Neuronal stem cell (in vitro differentiated cells): ENCODE data around the gene TMEM88.

Experiments
- DNase-seq: peaks from one replicate; pipeline ENCODE4 v3.0.0-alpha.2; 2013; ENCODE audit warnings: low spot score
- H2AFZ ChIP-seq: one replicate; pipeline ENCODE4 v1.6.1; 2013; ENCODE audit warnings: mild to moderate bottlenecking, low read length, inconsistent platforms
- H2AK5ac ChIP-seq: 2 replicates; pipeline ENCODE4 v1.6.1; 2013; ENCODE audit warnings: low read depth, mild to moderate bottlenecking, inconsistent platforms, low read length, moderate library complexity, mixed read lengths
- H2BK120ac ChIP-seq: 2 replicates; pipeline ENCODE4 v1.6.1; 2013; ENCODE audit warnings: low read depth, mild to moderate bottlenecking, inconsistent platforms, low read length, moderate library complexity, mixed read lengths
- H2BK12ac ChIP-seq: one replicate; pipeline ENCODE4 v1.6.1; 2013; ENCODE audit warnings: low read length, inconsistent platforms
- H2BK15ac ChIP-seq: 2 replicates; pipeline ENCODE4 v1.6.1; 2013; ENCODE audit warnings: mild to moderate bottlenecking, low read length, inconsistent platforms, mixed read lengths
- H2BK5ac ChIP-seq: one replicate; pipeline ENCODE4 v1.6.1; 2013; ENCODE audit warnings: inconsistent platforms, mild to moderate bottlenecking, low read length, moderate library complexity
- H3K14ac ChIP-seq: one replicate; pipeline ENCODE4 v1.6.1; 2013; ENCODE audit warnings: low read length, inconsistent platforms
- H3K18ac ChIP-seq: 2 replicates; pipeline ENCODE4 v1.6.1; 2013; ENCODE audit warnings: low read length, inconsistent platforms
- H3K23ac ChIP-seq: 2 replicates; pipeline ENCODE4 v1.6.1; 2013; ENCODE audit warnings: low read depth, mild to moderate bottlenecking, mixed read lengths, low read length, inconsistent platforms; ENCODE audit not compliant: poor library complexity
- H3K27ac ChIP-seq: replicated peaks from 3 replicates; pipeline ENCODE4 v1.5.1; 2013; ENCODE audit warnings: low read length, inconsistent platforms
- H3K27me3 ChIP-seq, 3 experiments: 2 replicates each; pipeline ENCODE4 v1.6.1; 2013; ENCODE audit warnings: low read length in 3 of 3, mild to moderate bottlenecking in 2 of 3, inconsistent platforms in 1 of 3, low read depth in 1 of 3, mixed read lengths in 1 of 3, moderate library complexity in 1 of 3; ENCODE audit not compliant: control insufficient read depth in 3 of 3, insufficient read depth in 3 of 3
- H3K36me3 ChIP-seq, 2 donors: replicated peaks in 1 of 2; 2 replicates each; pipeline ENCODE4 v1.6.1; 2013; ENCODE audit warnings: low read length in 2 of 2; ENCODE audit not compliant: control insufficient read depth in 2 of 2, insufficient read depth in 2 of 2
- H3K4ac ChIP-seq: 2 replicates; pipeline ENCODE4 v1.6.1; 2013; ENCODE audit warnings: inconsistent platforms, mild to moderate bottlenecking, low read length, moderate library complexity
- H3K4me1 ChIP-seq, 2 donors: 1 replicate in 1 of 2; 2 replicates in 1 of 2; pipeline ENCODE4 v1.6.1; 2013; ENCODE audit warnings: low read length in 2 of 2, low read depth in 1 of 2; ENCODE audit not compliant: control insufficient read depth in 2 of 2, insufficient read depth in 1 of 2
- H3K4me2 ChIP-seq: one replicate; pipeline ENCODE4 v1.6.1; 2013; ENCODE audit warnings: mild to moderate bottlenecking, low read length, inconsistent platforms; ENCODE audit not compliant: insufficient read depth, poor library complexity, severe bottlenecking
- H3K4me3 ChIP-seq, 2 donors: 2 replicates each; pipeline ENCODE4 v1.5.1; 2013; ENCODE audit warnings: low read length in 2 of 2, mild to moderate bottlenecking in 2 of 2, inconsistent platforms in 1 of 2, moderate library complexity in 1 of 2
- H3K79me1 ChIP-seq: one replicate; pipeline ENCODE4 v1.6.1; 2013; ENCODE audit warnings: low read depth, mild to moderate bottlenecking, inconsistent platforms, low read length, moderate library complexity
- H3K9ac ChIP-seq: one replicate; pipeline ENCODE4 v1.6.1; 2013; ENCODE audit warnings: mild to moderate bottlenecking, low read depth, low read length, inconsistent platforms; ENCODE audit not compliant: poor library complexity
- H3K9me3 ChIP-seq, 2 donors: replicated peaks in 1 of 2; 2 replicates each; pipeline versions ENCODE3 to v1.6.1; 2013; ENCODE audit warnings: low read length in 2 of 2, mild to moderate bottlenecking in 2 of 2, inconsistent platforms in 1 of 2, low read depth in 1 of 2, mixed read lengths in 1 of 2, moderate library complexity in 1 of 2; ENCODE audit not compliant: control insufficient read depth in 2 of 2, insufficient read depth in 1 of 2
- H4K8ac ChIP-seq: one replicate; pipeline ENCODE4 v1.6.1; 2013; ENCODE audit warnings: low read depth, mild to moderate bottlenecking, inconsistent platforms, low read length, moderate library complexity
- H4K91ac ChIP-seq: one replicate; pipeline ENCODE4 v1.6.1; 2013; ENCODE audit warnings: low read length, low read depth, mild to moderate bottlenecking, inconsistent platforms; ENCODE audit not compliant: poor library complexity
- WGBS, 2 donors: extraction: QIAGEN DNeasy Blood & Tissue Kit; methylation state at CpG; one replicate each; pipeline ENCODE4 v1.1.7; 2013; ENCODE audit warnings: missing lambda C conversion rate in 2 of 2, mixed read lengths in 1 of 2; ENCODE audit not compliant: insufficient read length in 2 of 2, insufficient replicate concordance in 1 of 2; ENCODE audit errors: extremely low coverage in 2 of 2; 5-methylcytosine and 5-hydroxymethylcytosine counted together

Gene TMEM88

GRCh38 chr17:7851438-7852261 lies 3.2 kb upstream of the TMEM88 start:
- peak overlapping the region; percentile 84 for H3K18ac ChIP-seq
- H2AK5ac ChIP-seq, result peak overlapping the region; percentile 89
- H2BK5ac ChIP-seq, result peak overlapping the region; percentile 72
- no peak overlapping the region for H2AFZ ChIP-seq
- H2BK15ac ChIP-seq, result peak overlapping the region; percentile 91
- no peaks in the 10 kb centered on the region for H3K9me3 ChIP-seq
- H3K4me2 ChIP-seq, result peak overlapping the region; percentile 38
- peak overlapping the region; percentile 73 for H3K9ac ChIP-seq
- peak overlapping the region; percentile 47 for H3K4ac ChIP-seq
- no peak overlapping the region for H3K4me3 ChIP-seq
- peak overlapping the region; percentile 87 for H3K23ac ChIP-seq
- peak; percentile 89 for DNase-seq
- peaks cover 15% of the 10 kb centered on the region for H3K79me1 ChIP-seq
- H2BK12ac ChIP-seq, result no peak overlapping the region
- WGBS, 2 donors, result no CpG with 5 or more reads among the region's 60 CpGs
- peaks cover 23 to 25% of the 10 kb centered on the region in 2 donors for H3K4me1 ChIP-seq
- H3K36me3 ChIP-seq, result peaks cover 47 to 75% of the 10 kb centered on the region in 2 donors
- no peak overlapping the region for H2BK120ac ChIP-seq
- H3K27ac ChIP-seq, result no peak overlapping the region
- H4K91ac ChIP-seq, result no peak overlapping the region
- peak overlapping the region; percentile 86 for H4K8ac ChIP-seq
- H3K14ac ChIP-seq, result peak overlapping the region; percentile 17
- peaks cover 0 to 9% (median 0%) of the 10 kb centered on the region in 3 experiments for H3K27me3 ChIP-seq

DNA sequence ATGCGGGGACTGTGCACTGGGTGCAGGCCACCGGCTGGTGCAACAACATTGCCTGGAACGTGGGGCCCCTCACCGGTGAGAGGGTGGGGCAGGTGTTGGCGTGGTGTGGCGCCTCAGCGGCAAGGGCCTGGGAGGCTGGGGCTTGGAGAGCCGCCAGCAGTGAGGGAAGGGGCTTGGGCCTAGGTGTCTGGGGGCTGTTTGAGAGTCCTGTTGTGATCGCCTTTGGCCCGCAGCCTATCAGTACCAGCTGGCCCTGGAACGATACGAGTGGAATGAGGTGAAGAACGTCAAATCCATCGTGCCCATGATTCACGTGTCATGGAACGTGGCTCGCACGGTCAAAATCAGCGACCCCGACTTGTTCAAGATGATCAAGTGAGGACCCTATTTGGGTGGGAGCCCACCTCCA lies 2.6 kb upstream of the TMEM88 start:
- Histone ChIP-seq H3K27ac (no peak overlapping the region), H2BK12ac (no peak overlapping the region), H3K23ac (peak overlapping the region; percentile 77), H3K4ac (no peak overlapping the region), H3K9me3 (no peaks in the 10 kb centered on the region), H3K4me2 (no peak overlapping the region), H3K79me1 (peaks cover 10% of the 10 kb centered on the region), H3K4me3 (no peak overlapping the region), H3K9ac (peak overlapping the region; percentile 57), H2AFZ (no peak overlapping the region), H2BK120ac (no peak overlapping the region), H4K8ac (peak overlapping the region; percentile 86), H3K14ac (no peak overlapping the region), H2BK5ac (peak overlapping the region; percentile 72), H3K18ac (peak overlapping the region; percentile 84), H3K27me3 (peaks cover 0 to 9% (median 0%) of the 10 kb centered on the region in 3 experiments), H4K91ac (no peak overlapping the region), H2AK5ac (peak overlapping the region; percentile 89), H3K4me1 (peaks cover 24 to 28% of the 10 kb centered on the region in 2 donors), H2BK15ac (peak overlapping the region; percentile 91), H3K36me3 (peaks cover 42 to 69% of the 10 kb centered on the region in 2 donors)
- DNase-seq, result no peak
- WGBS, 2 donors, result no CpG with 5 or more reads among the region's 20 CpGs

DNA sequence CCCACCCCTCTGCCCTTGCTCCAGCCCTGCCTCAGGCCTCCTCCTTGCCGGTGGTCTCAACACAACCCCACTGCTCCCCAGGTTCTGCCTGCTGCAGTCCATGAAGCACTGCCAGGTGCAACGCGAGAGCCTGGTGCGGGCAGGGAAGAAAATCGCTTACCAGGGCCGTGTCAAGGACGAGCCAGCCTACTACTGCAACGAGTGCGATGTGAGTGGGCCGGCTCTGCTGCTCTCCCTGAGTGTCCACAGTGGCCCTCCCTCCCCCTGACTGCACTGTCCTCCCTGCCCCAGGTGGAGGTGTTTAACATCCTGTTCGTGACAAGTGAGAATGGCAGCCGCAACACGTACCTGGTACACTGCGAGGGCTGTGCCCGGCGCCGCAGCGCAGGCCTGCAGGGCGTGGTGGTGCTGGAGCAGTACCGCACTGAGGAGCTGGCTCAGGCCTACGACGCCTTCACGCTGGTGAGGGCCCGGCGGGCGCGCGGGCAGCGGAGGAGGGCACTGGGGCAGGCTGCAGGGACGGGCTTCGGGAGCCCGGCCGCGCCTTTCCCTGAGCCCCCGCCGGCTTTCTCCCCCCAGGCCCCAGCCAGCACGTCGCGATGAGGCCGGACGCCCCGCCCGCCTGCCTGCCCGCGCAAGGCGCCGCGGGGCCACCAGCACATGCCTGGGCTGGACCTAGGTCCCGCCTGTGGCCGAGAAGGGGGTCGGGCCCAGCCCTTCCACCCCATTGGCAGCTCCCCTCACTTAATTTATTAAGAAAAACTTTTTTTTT lies 1.8 kb upstream of the TMEM88 start:
- Histone ChIP-seq H2BK12ac (peak overlapping the region; percentile 24), H3K79me1 (peaks cover 9% of the 10 kb centered on the region), H3K4me3 (no peak overlapping the region), H3K27me3 (peaks cover 0 to 9% (median 0%) of the 10 kb centered on the region in 3 experiments), H3K23ac (peak overlapping the region; percentile 78), H4K8ac (peak overlapping the region; percentile 45), H2BK15ac (peak overlapping the region; percentile 76), H3K9ac (peak overlapping the region; percentile 74), H4K91ac (no peak overlapping the region), H3K4me2 (no peak overlapping the region), H3K27ac (no peak overlapping the region), H3K36me3 (peaks cover 40 to 64% of the 10 kb centered on the region in 2 donors), H2BK5ac (no peak overlapping the region), H3K14ac (peak overlapping the region; percentile 84), H2BK120ac (no peak overlapping the region), H3K4me1 (peaks cover 25 to 30% of the 10 kb centered on the region in 2 donors), H2AFZ (no peak overlapping the region), H3K9me3 (no peaks in the 10 kb centered on the region), H3K18ac (peak overlapping the region; percentile 62), H2AK5ac (peak overlapping the region; percentile 71), H3K4ac (no peak overlapping the region)
- no peak for DNase-seq
- WGBS, 2 donors, result no CpG with 5 or more reads among the region's 51 CpGs

DNA sequence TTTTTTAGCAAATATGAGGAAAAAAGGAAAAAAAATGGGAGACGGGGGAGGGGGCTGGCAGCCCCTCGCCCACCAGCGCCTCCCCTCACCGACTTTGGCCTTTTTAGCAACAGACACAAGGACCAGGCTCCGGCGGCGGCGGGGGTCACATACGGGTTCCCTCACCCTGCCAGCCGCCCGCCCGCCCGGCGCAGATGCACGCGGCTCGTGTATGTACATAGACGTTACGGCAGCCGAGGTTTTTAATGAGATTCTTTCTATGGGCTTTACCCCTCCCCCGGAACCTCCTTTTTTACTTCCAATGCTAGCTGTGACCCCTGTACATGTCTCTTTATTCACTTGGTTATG lies 1.2 kb upstream of the TMEM88 start:
- WGBS, 2 donors, result no CpG with 5 or more reads among the region's 21 CpGs
- H4K91ac ChIP-seq, result no peak overlapping the region
- H3K27me3 ChIP-seq, result peaks cover 0 to 9% (median 0%) of the 10 kb centered on the region in 3 experiments
- H3K27ac ChIP-seq, result no peak overlapping the region
- no peak overlapping the region for H3K14ac ChIP-seq
- peak overlapping the region; percentile 71 for H2AK5ac ChIP-seq
- no peak overlapping the region for H2BK12ac ChIP-seq
- peaks cover 9% of the 10 kb centered on the region for H3K79me1 ChIP-seq
- no peak overlapping the region for H3K23ac ChIP-seq
- DNase-seq, result no peak
- H3K36me3 ChIP-seq, result peaks cover 39 to 66% of the 10 kb centered on the region in 2 donors
- H4K8ac ChIP-seq, result no peak overlapping the region
- peaks cover 30 to 36% of the 10 kb centered on the region in 2 donors for H3K4me1 ChIP-seq
- H3K4ac ChIP-seq, result no peak overlapping the region
- H2AFZ ChIP-seq, result no peak overlapping the region
- H2BK5ac ChIP-seq, result no peak overlapping the region
- H3K9ac ChIP-seq, result no peak overlapping the region
- H3K18ac ChIP-seq, result peak overlapping the region; percentile 13
- H2BK15ac ChIP-seq, result no peak overlapping the region
- H2BK120ac ChIP-seq, result no peak overlapping the region
- H3K9me3 ChIP-seq, result no peaks in the 10 kb centered on the region
- no peak overlapping the region for H3K4me3 ChIP-seq
- H3K4me2 ChIP-seq, result no peak overlapping the region
